Breast epithelium (tissue), 3 donors: ENCODE results near the gene PRPF31.
A peak's percentile ranks its signal among the peaks of the same experiment; 100 is the strongest.

Experiments used
- CTCF ChIP-seq, 3 donors: fragments of 450-650 bp; IDR thresholded peaks; one replicate each; pipeline ENCODE4 v1.5.1; 2016 to 2017; ENCODE audit warnings: antibody characterized with exemption in 3 of 3, mild to moderate bottlenecking in 3 of 3, moderate library complexity in 3 of 3
- POLR2A ChIP-seq: fragments of 450-650 bp; IDR thresholded peaks from one replicate; pipeline ENCODE4 v1.6.1; 2016; ENCODE audit warnings: antibody characterized with exemption, mild to moderate bottlenecking, moderate library complexity

GRCh38 chr19:54137699-54138488 is 22.3 kb downstream of the PRPF31 start, which contains the start of gene CNOT3:
- TF ChIP-seq POLR2A (peak; percentile 86), CTCF (IDR thresholded peaks at IDR 0.05) (no peak)
